Retinal pigment epithelial cell (primary cell): ENCODE measurements around the gene ANKS4B.

ENCODE experiments used
- DNase-seq: peaks from one replicate; pipeline ENCODE4 v3.0.0-alpha.2; 2010; ENCODE audit warnings: low read depth
- H3K4me3 ChIP-seq: 2 replicates; pipeline ENCODE4 v1.5.1; 2011; ENCODE audit warnings: mild to moderate bottlenecking, low read length, control low read depth, moderate library complexity
- TF ChIP-seq, protein P1 (sequence below): conservative IDR thresholded peaks from 2 replicates; pipeline ENCODE4 v1.5.1; 2011; ENCODE audit warnings: low read depth, low read length, control low read depth, inconsistent platforms

ANKS4B gene, protein sequence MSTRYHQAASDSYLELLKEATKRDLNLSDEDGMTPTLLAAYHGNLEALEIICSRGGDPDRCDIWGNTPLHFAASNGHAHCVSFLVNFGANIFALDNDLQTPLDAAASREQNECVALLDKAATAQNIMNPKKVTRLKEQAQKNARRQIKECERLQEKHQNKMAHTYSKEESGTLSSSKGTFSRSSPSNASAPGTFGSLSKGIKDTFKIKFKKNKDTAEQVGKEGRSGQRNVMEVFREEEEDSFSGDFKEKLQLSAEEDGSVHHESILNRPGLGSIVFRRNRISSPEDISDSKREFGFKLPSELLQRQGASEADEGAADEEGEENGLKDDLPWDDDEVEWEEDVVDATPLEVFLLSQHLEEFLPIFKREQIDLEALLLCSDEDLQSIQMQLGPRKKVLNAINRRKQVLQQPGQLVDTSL

DNA sequence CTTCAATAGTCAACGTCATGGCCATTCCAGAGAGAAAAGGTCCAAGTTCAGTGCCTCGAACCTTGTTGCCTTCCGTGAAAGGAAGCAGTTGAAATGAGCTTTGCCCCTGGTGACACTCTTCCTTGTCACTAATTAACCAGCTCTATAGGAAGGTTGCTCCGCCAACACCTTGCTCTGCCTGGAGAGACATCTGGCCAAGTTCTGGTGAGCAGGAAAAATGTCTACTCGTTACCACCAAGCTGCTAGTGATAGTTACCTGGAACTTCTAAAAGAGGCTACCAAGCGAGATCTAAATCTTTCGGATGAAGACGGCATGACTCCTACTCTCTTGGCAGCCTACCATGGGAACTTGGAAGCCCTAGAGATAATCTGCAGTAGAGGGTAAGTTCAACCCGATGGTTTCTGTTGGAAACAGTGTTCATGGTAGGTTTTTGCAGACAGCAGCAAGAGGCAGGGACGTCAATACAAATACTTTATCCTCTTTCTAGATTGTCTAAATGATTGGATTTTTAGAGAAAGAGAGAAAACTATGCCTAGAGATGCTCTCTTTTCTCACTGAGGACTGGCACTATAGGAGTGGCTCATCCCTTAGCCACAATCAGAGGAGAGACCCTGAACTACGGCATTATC lies at the start of gene ANKS4B:
TSS of gene ANKS4B (plus strand) at position 179 of the 630 bp plus-strand sequence. CDS start at position 218, 39 bp downstream.
- H3K4me3 ChIP-seq, result no peak within 1 kb of the TSS
- TF ChIP-seq, protein P1, sequence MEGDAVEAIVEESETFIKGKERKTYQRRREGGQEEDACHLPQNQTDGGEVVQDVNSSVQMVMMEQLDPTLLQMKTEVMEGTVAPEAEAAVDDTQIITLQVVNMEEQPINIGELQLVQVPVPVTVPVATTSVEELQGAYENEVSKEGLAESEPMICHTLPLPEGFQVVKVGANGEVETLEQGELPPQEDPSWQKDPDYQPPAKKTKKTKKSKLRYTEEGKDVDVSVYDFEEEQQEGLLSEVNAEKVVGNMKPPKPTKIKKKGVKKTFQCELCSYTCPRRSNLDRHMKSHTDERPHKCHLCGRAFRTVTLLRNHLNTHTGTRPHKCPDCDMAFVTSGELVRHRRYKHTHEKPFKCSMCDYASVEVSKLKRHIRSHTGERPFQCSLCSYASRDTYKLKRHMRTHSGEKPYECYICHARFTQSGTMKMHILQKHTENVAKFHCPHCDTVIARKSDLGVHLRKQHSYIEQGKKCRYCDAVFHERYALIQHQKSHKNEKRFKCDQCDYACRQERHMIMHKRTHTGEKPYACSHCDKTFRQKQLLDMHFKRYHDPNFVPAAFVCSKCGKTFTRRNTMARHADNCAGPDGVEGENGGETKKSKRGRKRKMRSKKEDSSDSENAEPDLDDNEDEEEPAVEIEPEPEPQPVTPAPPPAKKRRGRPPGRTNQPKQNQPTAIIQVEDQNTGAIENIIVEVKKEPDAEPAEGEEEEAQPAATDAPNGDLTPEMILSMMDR, result no peak
- DNase-seq, result no peak

DNA sequence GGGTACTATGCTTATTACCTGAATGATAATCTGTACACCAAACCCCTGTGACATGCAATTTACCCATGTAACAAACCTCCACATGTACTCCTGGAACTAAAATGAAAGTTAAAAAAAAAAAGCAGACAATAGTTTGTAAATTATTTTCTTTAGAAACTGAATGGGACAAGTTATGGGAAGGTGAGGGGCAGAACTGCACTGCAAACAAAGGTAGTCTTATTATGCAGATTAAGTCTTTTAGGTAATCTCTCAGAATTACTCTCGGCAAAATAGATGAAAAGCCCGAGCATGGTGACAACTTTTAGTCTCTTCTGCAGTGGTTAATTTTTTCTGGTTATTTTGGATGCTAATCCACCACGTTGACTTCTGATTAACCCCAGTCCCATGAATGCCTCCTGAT lies 49.5 kb upstream of the ANKS4B start:
- TF ChIP-seq, protein P1, result no peak
- no peak for DNase-seq
- H3K4me3 ChIP-seq, result no peak overlapping the region

DNA sequence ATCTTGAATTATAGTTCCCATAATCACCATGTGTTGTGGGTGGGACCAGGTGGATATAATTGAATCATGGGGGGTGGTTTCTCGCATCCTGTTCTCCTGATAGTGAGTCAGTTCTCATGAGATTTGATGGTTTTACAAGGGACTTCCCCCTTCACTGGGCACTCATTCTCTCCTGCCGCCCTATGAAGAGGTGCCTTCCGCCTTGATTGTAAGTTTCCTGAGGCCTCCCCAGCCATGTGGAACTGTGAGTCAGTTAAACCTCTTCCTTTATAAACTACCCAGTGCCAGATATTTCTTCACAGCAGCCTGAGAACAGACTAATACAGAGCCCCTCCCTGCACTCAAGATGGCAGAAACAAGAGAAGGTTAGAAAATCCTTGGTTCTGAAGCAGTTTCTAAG lies 48.7 kb upstream of the ANKS4B start:
- TF ChIP-seq, protein P1, result no peak
- H3K4me3 ChIP-seq, result no peak overlapping the region
- DNase-seq, result no peak

DNA sequence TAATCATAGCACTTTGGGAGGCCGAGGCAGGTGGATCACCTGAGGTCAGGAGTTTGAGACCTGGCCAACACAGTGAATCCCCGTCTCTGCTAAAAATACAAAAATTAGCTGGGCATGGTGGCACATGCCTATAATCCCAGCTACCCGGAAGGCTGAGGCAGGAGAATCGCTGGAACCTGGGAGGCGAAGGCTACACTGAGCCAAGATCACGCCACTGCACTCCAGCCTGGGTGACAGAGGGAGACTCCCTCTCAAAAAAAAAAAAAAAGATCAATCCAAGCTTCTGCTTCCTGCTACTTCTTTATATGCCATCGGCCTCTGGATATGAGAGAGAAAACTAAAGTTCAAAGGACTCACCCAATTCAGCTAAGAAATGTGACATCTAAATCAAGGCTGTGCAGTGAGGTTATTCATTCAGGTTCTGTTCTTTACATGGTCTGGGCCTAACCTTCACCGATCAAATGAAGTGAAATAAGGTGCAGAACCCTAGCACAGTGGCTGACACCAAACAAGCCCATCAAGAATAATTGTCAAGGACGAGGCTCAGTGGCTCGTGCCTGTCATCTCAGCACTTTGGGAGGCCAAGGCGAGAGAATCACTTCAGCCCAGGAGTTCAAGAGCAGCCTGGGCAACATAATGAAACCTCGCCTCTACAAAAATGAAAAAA lies 47.7 kb upstream of the ANKS4B start:
- TF ChIP-seq, protein P1, result no peak
- DNase-seq, result no peak
- H3K4me3 ChIP-seq, result no peak overlapping the region

DNA sequence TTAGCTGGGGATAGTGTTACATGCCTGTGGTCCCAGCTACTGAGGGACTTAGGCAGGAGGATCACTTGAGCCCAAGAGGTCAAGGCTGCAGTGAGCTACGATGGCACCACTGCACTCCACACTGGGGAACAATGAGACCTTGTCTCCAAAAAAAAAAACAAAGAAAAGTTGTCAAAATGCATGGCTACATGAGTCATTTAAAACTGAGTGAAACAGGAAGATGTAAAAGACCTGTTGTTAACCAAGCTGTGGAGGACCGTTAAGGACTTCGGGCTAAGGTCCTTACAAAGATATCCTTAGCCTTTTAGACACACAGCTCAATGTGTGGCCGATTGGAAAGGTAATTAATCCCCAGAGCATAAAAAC lies 47.2 kb upstream of the ANKS4B start:
- TF ChIP-seq, protein P1, result no peak
- DNase-seq, result no peak

DNA sequence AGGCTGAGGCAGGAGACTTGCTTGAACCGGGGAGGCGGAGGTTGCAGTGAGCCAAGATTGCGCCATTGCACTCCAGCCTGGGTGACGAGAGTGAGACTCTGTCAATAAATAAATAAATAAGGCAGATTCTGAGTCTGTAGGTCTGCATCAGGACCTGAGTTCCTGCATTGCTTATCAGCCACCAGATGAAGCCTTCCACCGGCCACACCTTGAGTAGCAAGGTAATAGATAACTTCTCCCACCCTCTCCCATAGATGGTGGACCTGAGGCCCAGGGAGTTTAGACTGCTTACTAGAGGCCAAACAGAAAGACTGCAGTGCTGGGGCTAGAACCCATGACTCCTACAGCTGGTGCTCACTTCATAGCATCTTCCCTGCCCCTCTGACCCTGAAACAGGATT lies 44.2 kb upstream of the ANKS4B start:
- H3K4me3 ChIP-seq, result no peak overlapping the region
- DNase-seq, result no peak
- TF ChIP-seq, protein P1, result no peak

More for the DNA sequence above, 47.2 kb upstream of the ANKS4B start:
- H3K4me3 ChIP-seq, result no peak overlapping the region

DNA sequence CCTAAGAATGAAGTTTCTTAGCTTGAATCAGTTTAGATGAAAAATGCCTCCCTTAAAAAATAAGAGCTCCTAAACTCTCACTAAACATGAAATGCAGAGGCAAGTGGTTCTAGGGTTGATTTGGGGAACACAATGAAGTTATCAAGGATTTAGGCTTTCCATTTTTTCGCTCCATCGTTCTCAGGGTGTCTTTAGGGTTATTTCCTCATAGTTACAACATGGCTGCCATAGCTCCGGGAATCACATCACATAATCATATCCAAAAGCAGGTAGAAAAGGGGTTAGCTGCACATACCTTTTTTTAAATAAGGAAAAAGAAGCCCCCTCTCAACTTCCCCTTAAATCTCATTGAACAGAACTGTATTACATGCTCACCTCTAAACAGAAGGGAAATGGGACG lies 43.5 kb upstream of the ANKS4B start:
- TF ChIP-seq, protein P1, result no peak
- no peak overlapping the region for H3K4me3 ChIP-seq
- DNase-seq, result no peak
